OCI-LY7 (cell line): ENCODE data around the gene VPS18.
"Not testable (repeated sequence)": the region's sequence is repeated elsewhere in the genome, so short reads cannot be mapped to it uniquely, and the experiment has no call there.

ENCODE experiments used
- CTCF ChIP-seq: fragments of 200-600 bp; sonication (generic); conservative IDR thresholded peaks from 2 replicates; pipeline ENCODE4 v1.5.1; 2014; ENCODE audit warnings: mild to moderate bottlenecking, antibody characterized with exemption, low read length, moderate library complexity, mixed read lengths
- EZH2phosphoT487 ChIP-seq: fragments of 200-600 bp; sonication (generic); IDR thresholded peaks from 2 replicates; pipeline ENCODE4 v1.6.1; 2018; ENCODE audit warnings: low read depth, borderline replicate concordance, mild to moderate bottlenecking, mixed run types, antibody characterized with exemption, low read length, moderate library complexity, mixed read lengths

GRCh38 chr15:40861147-40861546 is 33.1 kb upstream of the VPS18 start:
- TF ChIP-seq CTCF, EZH2phosphoT487: not testable (repeated sequence)
